GM12801 (cell line): Measurements from ENCODE around the gene UBLCP1.

Source experiments
- CTCF ChIP-seq: IDR thresholded peaks from one replicate; pipeline ENCODE4 v1.5.1; 2011; ENCODE audit warnings: control low read depth; ENCODE audit not compliant: insufficient read length; ENCODE audit errors: extremely low read depth

UBLCP1 gene

GRCh38 chr5:159274676-159275075, 11.6 kb downstream of the UBLCP1 start:
- no peak for TF ChIP-seq CTCF

- no peak for TF ChIP-seq CTCF
These were observed 23.4 kb downstream of the UBLCP1 start for GRCh38 chr5:159286420-159287035.

GRCh38 chr5:159290741-159291140, 27.7 kb downstream of the UBLCP1 start:
- no peak for TF ChIP-seq CTCF

GRCh38 chr5:159294921-159295320, 31.8 kb downstream of the UBLCP1 start:
- no peak for TF ChIP-seq CTCF

GRCh38 chr5:159301466-159301865, 38.4 kb downstream of the UBLCP1 start:
- TF ChIP-seq CTCF, result no peak

GRCh38 chr5:159303286-159303685, 40.2 kb downstream of the UBLCP1 start:
- no peak for TF ChIP-seq CTCF

GRCh38 chr5:159304961-159305595, 42.0 kb downstream of the UBLCP1 start:
- TF ChIP-seq CTCF, result no peak
